LoVo (cell line): ENCODE measurements around the gene STK38.
"Not testable (repeated sequence)": the region's sequence is repeated elsewhere in the genome, so short reads cannot be mapped to it uniquely, and the experiment has no call there.

Experiments
- DNase-seq: peaks from one replicate; pipeline ENCODE4 v3.0.0-alpha.2; 2016; ENCODE audit warnings: low spot score

The STK38 gene

GRCh38 chr6:36484736-36485135 is 62.5 kb downstream of the STK38 start:
- no peak for DNase-seq

- DNase-seq, result not testable (repeated sequence)
Observed at GRCh38 chr6:36483326-36483725, 64.0 kb downstream of the STK38 start.

GRCh38 chr6:36479256-36479655 is 68.0 kb downstream of the STK38 start:
- DNase-seq, result no peak

- DNase-seq, result no peak
Observed at GRCh38 chr6:36478051-36478526, 69.2 kb downstream of the STK38 start.

GRCh38 chr6:36469946-36470345 is 77.3 kb downstream of the STK38 start:
- DNase-seq, result no peak

- no peak for DNase-seq
Observed at GRCh38 chr6:36469148-36469661, 78.1 kb downstream of the STK38 start.

- no peak for DNase-seq
Observed at GRCh38 chr6:36467625-36468024, 79.7 kb downstream of the STK38 start.

- no peak for DNase-seq
Observed at GRCh38 chr6:36464233-36464632, 83.0 kb downstream of the STK38 start.

- no peak for DNase-seq
Observed at GRCh38 chr6:36463676-36464075, 83.6 kb downstream of the STK38 start.

- no peak for DNase-seq
Observed at GRCh38 chr6:36461646-36462045, 85.6 kb downstream of the STK38 start.

- no peak for DNase-seq
Observed at GRCh38 chr6:36460916-36461315, 86.4 kb downstream of the STK38 start.

GRCh38 chr6:36459501-36459900 is 87.8 kb downstream of the STK38 start:
- no peak for DNase-seq

GRCh38 chr6:36455486-36456027 is 91.7 kb downstream of the STK38 start:
- no peak for DNase-seq

- DNase-seq, result not testable (repeated sequence)
Observed at GRCh38 chr6:36452897-36453296, 94.4 kb downstream of the STK38 start.

GRCh38 chr6:36449173-36449572 is 98.1 kb downstream of the STK38 start:
- not testable (repeated sequence) for DNase-seq

GRCh38 chr6:36445621-36446020 is 101.7 kb downstream of the STK38 start:
- no peak for DNase-seq

GRCh38 chr6:36444470-36444869 is 102.8 kb downstream of the STK38 start:
- DNase-seq, result no peak
